Measurements from ENCODE around the gene SUFU.

The SUFU gene

GRCh38 chr10:102503264-102504178 is at the start of gene SUFU:
Gene SUFU (plus strand): TSS chr10:102503972. CDS start chr10:102504153, 181 bp downstream.
- no peak for TF ChIP-seq GATA2 (IDR thresholded peaks at IDR 0.05; ENCODE audit: low read depth, low read length)
- TF ChIP-seq GATA3 (IDR thresholded peaks at IDR 0.05; ENCODE audit: low read depth, low read length), result no peak

- TF ChIP-seq GATA3 (IDR thresholded peaks at IDR 0.05; ENCODE audit: low read depth, low read length) (no peak), GATA2 (IDR thresholded peaks at IDR 0.05; ENCODE audit: low read depth, low read length) (no peak)
Measured at GRCh38 chr10:102455893-102456471, 47.8 kb upstream of the SUFU start.

- TF ChIP-seq GATA2 (IDR thresholded peaks at IDR 0.05; ENCODE audit: low read depth, low read length) (no peak), GATA3 (IDR thresholded peaks at IDR 0.05; ENCODE audit: low read depth, low read length) (no peak)
Measured at GRCh38 chr10:102457591-102458150, 46.1 kb upstream of the SUFU start.

- TF ChIP-seq GATA2 (IDR thresholded peaks at IDR 0.05; ENCODE audit: low read depth, low read length) (no peak), GATA3 (IDR thresholded peaks at IDR 0.05; ENCODE audit: low read depth, low read length) (no peak)
Measured at GRCh38 chr10:102458656-102459055, 45.1 kb upstream of the SUFU start.

- TF ChIP-seq GATA3 (IDR thresholded peaks at IDR 0.05; ENCODE audit: low read depth, low read length) (no peak), GATA2 (IDR thresholded peaks at IDR 0.05; ENCODE audit: low read depth, low read length) (no peak)
Measured at GRCh38 chr10:102460836-102461186, 43.0 kb upstream of the SUFU start.

GRCh38 chr10:102461187-102462054 is 42.4 kb upstream of the SUFU start:
- TF ChIP-seq GATA2 (IDR thresholded peaks at IDR 0.05; ENCODE audit: low read depth, low read length), result no peak
- no peak for TF ChIP-seq GATA3 (IDR thresholded peaks at IDR 0.05; ENCODE audit: low read depth, low read length)

- TF ChIP-seq GATA3 (IDR thresholded peaks at IDR 0.05; ENCODE audit: low read depth, low read length) (no peak), GATA2 (IDR thresholded peaks at IDR 0.05; ENCODE audit: low read depth, low read length) (no peak)
Measured at GRCh38 chr10:102462512-102463054, 41.2 kb upstream of the SUFU start.

GRCh38 chr10:102463983-102464382 is 39.8 kb upstream of the SUFU start:
- no peak for TF ChIP-seq GATA2 (IDR thresholded peaks at IDR 0.05; ENCODE audit: low read depth, low read length)
- TF ChIP-seq GATA3 (IDR thresholded peaks at IDR 0.05; ENCODE audit: low read depth, low read length), result no peak

GRCh38 chr10:102465466-102465865 is 38.3 kb upstream of the SUFU start:
- TF ChIP-seq GATA3 (IDR thresholded peaks at IDR 0.05; ENCODE audit: low read depth, low read length) (no peak), GATA2 (IDR thresholded peaks at IDR 0.05; ENCODE audit: low read depth, low read length) (no peak)

GRCh38 chr10:102467318-102467717 is 36.5 kb upstream of the SUFU start:
- TF ChIP-seq GATA3 (IDR thresholded peaks at IDR 0.05; ENCODE audit: low read depth, low read length) (no peak), GATA2 (IDR thresholded peaks at IDR 0.05; ENCODE audit: low read depth, low read length) (no peak)

GRCh38 chr10:102467971-102468438 is 35.8 kb upstream of the SUFU start:
- no peak for TF ChIP-seq GATA3 (IDR thresholded peaks at IDR 0.05; ENCODE audit: low read depth, low read length)
- no peak for TF ChIP-seq GATA2 (IDR thresholded peaks at IDR 0.05; ENCODE audit: low read depth, low read length)

GRCh38 chr10:102468683-102469082 is 35.1 kb upstream of the SUFU start:
- TF ChIP-seq GATA3 (IDR thresholded peaks at IDR 0.05; ENCODE audit: low read depth, low read length) (no peak), GATA2 (IDR thresholded peaks at IDR 0.05; ENCODE audit: low read depth, low read length) (no peak)

Data from SH-SY5Y (cell line).